Measurements from ENCODE around the gene PRRT1. TPM values are rescaled to one million over a fixed set of nuclear protein-coding genes. Genes with fewer than 3 reads are reported as not detected.

PRRT1 gene
- total and polyA plus RNA-seq, 2 of the 4 experiments (the other 2 are of a cell fraction), result 0.99 TPM; not detected in 1

- ChIA-PET POLR2A (ENCODE audit: unreplicated experiment) (no interaction called here), CTCF (no interaction called here)
- Histone ChIP-seq H3K9ac (ENCODE audit: low read depth, low read length) (no peak overlapping the region), H2BK5ac (ENCODE audit: low read depth, low read length, poor library complexity, severe bottlenecking) (no peak overlapping the region), H2BK15ac (ENCODE audit: low read depth, low read length) (no peak overlapping the region), H2AK9ac (replicated peaks; ENCODE audit: low read depth, low read length, poor library complexity) (no peak overlapping the region), H4K8ac (ENCODE audit: low read depth in 2 of 2, low read length in 2 of 2) (no peak overlapping the region), H3K4me1 (ENCODE audit: control insufficient read depth, insufficient read depth, low read length) (peaks cover 3% of the 10 kb centered on the region; the same call in 1 of the 2 replicates), H3K4me3 (ENCODE audit: insufficient read depth, low read depth, low read length) (no peak overlapping the region), H3K36me3 (ENCODE audit: control insufficient read depth, insufficient read depth, low read length) (peaks cover 43% of the 10 kb centered on the region), H2AK5ac (ENCODE audit: low read depth, low read length) (no peak overlapping the region), H4K20me1 (ENCODE audit: insufficient read depth, low read length) (no peaks in the 10 kb centered on the region; the same call in 1 of the 2 replicates), H2BK20ac (ENCODE audit: low read depth, low read length) (no peak overlapping the region), H3K9me1 (ENCODE audit: insufficient read depth, low read length) (no peaks in the 10 kb centered on the region; the same call in 1 of the 2 replicates), H3K27me3 (ENCODE audit: control insufficient read depth, insufficient read depth, low read length) (no peaks in the 10 kb centered on the region), H3K56ac (ENCODE audit: extremely low read depth, insufficient read depth, low read length) (no peak overlapping the region), H3K18ac (ENCODE audit: low read depth, low read length) (no peak overlapping the region), H3K79me1 (ENCODE audit: low read depth in 1 of 2, low read length in 2 of 2) (peaks cover 0 to 16% of the 10 kb centered on the region in 2 experiments; a peak in 2 of 4 replicates), H3K27ac (ENCODE audit: insufficient read depth, low read length) (no peak overlapping the region), H3K14ac (replicated peaks; ENCODE audit: low read depth, low read length) (no peak overlapping the region), H2BK120ac (ENCODE audit: low read depth, low read length) (no peak overlapping the region), H4K5ac (ENCODE audit: low read depth, low read length) (no peak overlapping the region), H4K91ac (ENCODE audit: insufficient read depth, low read depth, low read length) (no peak overlapping the region), H3K23ac (ENCODE audit: low read depth, low read length) (no peak overlapping the region), H2AFZ (replicated peaks; ENCODE audit: low read length, poor library complexity) (no peak overlapping the region), H3K4ac (ENCODE audit: low read depth, low read length) (no peak overlapping the region), H3K9me3 (ENCODE audit: control insufficient read depth, insufficient read depth, low read length) (no peaks in the 10 kb centered on the region), H3K4me2 (ENCODE audit: low read depth, low read length) (no peak overlapping the region)
- ATAC-seq (ENCODE audit: low read depth) (no peak), DNase-seq (no peak)
- intact Hi-C loops (cut with micrococcal nuclease), result no loop called here
- TF ChIP-seq SMC3 (IDR thresholded peaks at IDR 0.05; ENCODE audit: low read depth, low read length) (no peak), RFX5 (IDR thresholded peaks at IDR 0.05; ENCODE audit: low read depth, low read length) (no peak), BHLHE40 (IDR thresholded peaks at IDR 0.05; ENCODE audit: low read depth, low read length) (no peak), CEBPB (IDR thresholded peaks at IDR 0.05; ENCODE audit: low read depth, low read length) (no peak), NFE2L2 (IDR thresholded peaks at IDR 0.05; ENCODE audit: low read depth, low read length) (no peak), USF2 (IDR thresholded peaks at IDR 0.05; ENCODE audit: low read depth, low read length) (no peak), MAZ (IDR thresholded peaks at IDR 0.05; ENCODE audit: borderline replicate concordance, low read depth, low read length) (no peak), CHD1 (IDR thresholded peaks at IDR 0.05; ENCODE audit: low read depth, low read length) (no peak), MXI1 (IDR thresholded peaks at IDR 0.05; ENCODE audit: borderline replicate concordance, low read depth, low read length) (no peak), POLR2A (IDR thresholded peaks at IDR 0.05; ENCODE audit: low read depth, low read length) (no peak), RAD21 (IDR thresholded peaks at IDR 0.05; ENCODE audit: low read length) (no peak), ELK1 (IDR thresholded peaks at IDR 0.05; ENCODE audit: borderline replicate concordance, low read depth, low read length) (no peak), CTCF (conservative IDR thresholded peaks at IDR 0.05; ENCODE audit: low read depth, low read length) (no peak), MAFK (IDR thresholded peaks at IDR 0.05; ENCODE audit: low read depth, low read length) (no peak), FOS (IDR thresholded peaks at IDR 0.05; ENCODE audit: low read depth, low read length) (no peak)
- 93% methylated on average over 3 of the region's 12 CpGs; no CpG with 5 or more reads in 1 of the 2 experiments for WGBS, 2 experiments (ENCODE audit: extremely low coverage in 2 of 2, insufficient read length in 1 of 2)
- BruUV-seq (replicated peaks), result no TSS peak
- dilution Hi-C loops (cut with HindIII; ENCODE audit: low sequenced_read_pairs, unreplicated experiment), result no loop called here
- in situ Hi-C loops (cut with MboI; ENCODE audit: low sequenced_read_pairs), result no loop called here
These were observed 31.1 kb downstream of the PRRT1 start for GRCh38 chr6:32120573-32121059.

Data from IMR-90 (cell line).